Measurements from ENCODE around the gene KCNK5. TPM values are rescaled to one million over a fixed set of nuclear protein-coding genes. Genes with fewer than 3 reads are reported as not detected.

The KCNK5 gene
- total RNA-seq, 2 donors from 2014 or later = 26.9 to 39.6 TPM

DNA sequence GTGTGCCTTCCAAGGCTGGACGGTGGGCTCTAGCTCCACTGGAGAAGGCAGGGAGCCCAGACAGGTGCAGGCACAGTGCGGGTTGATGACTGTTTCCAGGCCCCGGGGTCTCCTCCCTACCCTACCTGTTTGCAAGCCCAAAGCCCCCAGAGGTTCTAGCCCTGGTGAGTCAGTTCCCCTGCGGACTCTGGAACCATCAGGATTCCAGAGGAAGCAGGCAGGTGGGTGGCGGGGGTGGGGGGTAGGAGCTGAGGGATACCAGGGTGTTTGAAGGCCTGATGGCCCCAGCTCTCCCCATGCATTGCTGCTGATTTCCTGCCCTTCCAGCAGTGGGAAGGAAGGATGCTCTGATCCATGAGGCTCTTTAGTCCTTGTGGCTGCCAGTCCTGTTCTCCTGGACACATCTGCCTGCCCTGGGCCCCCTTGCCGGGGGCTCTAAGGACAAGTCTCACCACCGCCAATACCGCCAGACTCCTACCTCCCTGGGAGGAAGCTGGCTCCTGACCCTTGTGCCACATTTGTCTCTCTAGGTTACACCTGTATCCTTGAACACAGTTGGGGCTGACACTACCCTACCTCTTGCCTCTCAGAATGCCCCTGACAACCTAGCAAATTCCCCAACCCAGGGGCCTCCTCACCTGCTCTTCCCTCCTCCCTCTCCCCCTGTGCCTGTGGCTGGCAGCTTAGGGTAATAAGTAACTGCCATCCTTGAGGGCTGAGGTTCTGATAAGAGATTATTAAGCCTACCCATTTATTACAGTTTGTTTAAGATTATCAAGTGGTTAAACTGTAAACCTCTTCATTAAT is 21.7 kb downstream of the KCNK5 start:
- Histone ChIP-seq H3K4me3 (no peak overlapping the region), H3K36me3 (no peaks in the 10 kb centered on the region), H3K27me3 (no peaks in the 10 kb centered on the region), H3K27ac (no peak overlapping the region), H3K4me1 (peaks cover 35% of the 10 kb centered on the region), H3K9me3 (no peaks in the 10 kb centered on the region), H3K9ac (ENCODE audit: low read depth in 2 of 2, low read length in 2 of 2) (peak overlapping the region in 1 of 2 donors; percentile 48)
- no peak for DNase-seq
- TF ChIP-seq, protein P1, sequence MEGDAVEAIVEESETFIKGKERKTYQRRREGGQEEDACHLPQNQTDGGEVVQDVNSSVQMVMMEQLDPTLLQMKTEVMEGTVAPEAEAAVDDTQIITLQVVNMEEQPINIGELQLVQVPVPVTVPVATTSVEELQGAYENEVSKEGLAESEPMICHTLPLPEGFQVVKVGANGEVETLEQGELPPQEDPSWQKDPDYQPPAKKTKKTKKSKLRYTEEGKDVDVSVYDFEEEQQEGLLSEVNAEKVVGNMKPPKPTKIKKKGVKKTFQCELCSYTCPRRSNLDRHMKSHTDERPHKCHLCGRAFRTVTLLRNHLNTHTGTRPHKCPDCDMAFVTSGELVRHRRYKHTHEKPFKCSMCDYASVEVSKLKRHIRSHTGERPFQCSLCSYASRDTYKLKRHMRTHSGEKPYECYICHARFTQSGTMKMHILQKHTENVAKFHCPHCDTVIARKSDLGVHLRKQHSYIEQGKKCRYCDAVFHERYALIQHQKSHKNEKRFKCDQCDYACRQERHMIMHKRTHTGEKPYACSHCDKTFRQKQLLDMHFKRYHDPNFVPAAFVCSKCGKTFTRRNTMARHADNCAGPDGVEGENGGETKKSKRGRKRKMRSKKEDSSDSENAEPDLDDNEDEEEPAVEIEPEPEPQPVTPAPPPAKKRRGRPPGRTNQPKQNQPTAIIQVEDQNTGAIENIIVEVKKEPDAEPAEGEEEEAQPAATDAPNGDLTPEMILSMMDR (IDR thresholded peaks at IDR 0.05) = no peak
- intact Hi-C loops (cut with DNase I) = no loop called here

DNA sequence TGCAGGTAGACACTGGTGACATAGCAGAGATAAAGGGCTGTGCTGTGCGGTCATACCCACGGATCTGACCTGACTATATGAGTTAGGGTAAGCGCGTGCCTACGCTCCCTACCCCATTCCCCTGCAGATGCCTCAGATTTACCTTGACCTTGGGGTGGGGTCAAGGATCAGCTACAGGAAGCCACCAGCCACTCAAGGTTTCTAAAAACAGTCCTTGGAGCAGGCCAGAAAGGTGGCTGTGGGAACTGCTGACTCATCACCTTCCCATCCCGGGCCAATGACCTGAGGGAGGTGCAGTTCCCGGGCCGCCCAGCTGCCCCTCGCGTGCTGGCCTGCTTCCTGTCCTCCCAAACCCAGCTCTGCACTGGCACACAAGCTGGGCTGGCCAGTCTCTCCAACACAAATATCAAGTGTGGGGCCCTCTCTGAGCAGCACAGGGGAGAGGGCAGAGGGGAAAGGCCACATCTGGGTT is 23.0 kb downstream of the KCNK5 start:
- Histone ChIP-seq H3K4me1 (peaks cover 35% of the 10 kb centered on the region), H3K27ac (no peak overlapping the region), H3K4me3 (no peak overlapping the region), H3K9me3 (no peaks in the 10 kb centered on the region), H3K36me3 (no peaks in the 10 kb centered on the region), H3K9ac (ENCODE audit: low read depth in 2 of 2, low read length in 2 of 2) (no peak overlapping the region), H3K27me3 (no peaks in the 10 kb centered on the region)
- intact Hi-C loops (cut with DNase I) = no loop called here
- TF ChIP-seq, protein P1 (IDR thresholded peaks at IDR 0.05) = no peak
- DNase-seq = no peak

DNA sequence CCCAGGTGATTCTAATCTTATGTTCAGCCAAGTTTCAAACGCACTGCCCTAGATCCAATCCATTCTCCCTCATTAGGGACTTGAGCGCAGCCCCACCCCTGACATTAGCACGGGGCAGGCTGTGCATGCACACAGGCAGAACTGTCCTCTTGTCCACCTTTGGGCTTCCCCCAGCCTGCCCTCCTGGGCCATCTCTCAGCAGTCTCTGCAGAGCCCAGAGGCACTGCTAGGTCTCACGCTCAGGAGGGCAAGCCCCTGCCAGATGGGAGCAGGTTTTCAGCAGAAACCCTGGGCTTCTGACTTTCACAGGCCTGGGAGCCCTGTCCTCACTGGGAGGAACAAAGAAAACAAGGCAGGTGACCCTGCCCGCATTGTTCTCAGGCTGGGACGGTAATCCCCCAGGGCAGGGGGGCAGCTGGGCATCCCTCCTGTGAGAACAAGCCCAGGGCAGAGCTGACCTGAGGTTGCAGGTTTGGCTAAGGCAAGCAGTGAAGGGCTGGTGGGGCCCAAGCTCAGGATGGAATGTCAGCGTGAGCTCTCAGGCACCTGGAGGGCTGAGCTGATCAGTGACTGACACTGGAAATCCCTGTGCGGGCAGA is 24.5 kb downstream of the KCNK5 start:
- Histone ChIP-seq H3K9me3 (no peaks in the 10 kb centered on the region), H3K36me3 (no peaks in the 10 kb centered on the region), H3K27me3 (no peaks in the 10 kb centered on the region), H3K27ac (peak overlapping the region; percentile 82), H3K9ac (ENCODE audit: low read depth in 2 of 2, low read length in 2 of 2) (peak overlapping the region in 1 of 2 donors; percentile 66), H3K4me3 (no peak overlapping the region), H3K4me1 (peaks cover 34% of the 10 kb centered on the region)
- TF ChIP-seq, protein P1 (IDR thresholded peaks at IDR 0.05) = no peak
- DNase-seq = no peak
- intact Hi-C loops (cut with DNase I) = no loop called here

DNA sequence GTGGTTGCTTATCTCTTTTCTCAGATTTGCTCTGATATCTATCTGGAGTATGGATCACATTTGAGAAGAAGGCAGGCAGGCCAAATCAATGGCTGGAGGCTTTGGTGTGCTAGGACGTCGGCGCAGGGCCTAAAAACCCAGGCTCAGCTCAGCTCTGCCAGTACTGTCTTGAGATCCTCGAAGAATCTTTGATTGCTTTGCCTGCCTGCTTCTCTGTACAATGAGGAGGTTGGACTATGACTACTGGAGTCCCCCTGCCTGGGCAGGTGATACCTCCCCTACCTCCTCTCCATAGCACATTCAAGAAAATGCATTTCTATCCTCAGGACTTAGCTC is 25.1 kb downstream of the KCNK5 start:
- H3K36me3 ChIP-seq = no peaks in the 10 kb centered on the region
- H3K9ac ChIP-seq (ENCODE audit: low read depth in 2 of 2, low read length in 2 of 2) = peak overlapping the region in 1 of 2 donors; percentile 66
- intact Hi-C loops (cut with DNase I) = no loop called here
- no peak overlapping the region for H3K4me3 ChIP-seq
- no peaks in the 10 kb centered on the region for H3K9me3 ChIP-seq
- H3K27me3 ChIP-seq = no peaks in the 10 kb centered on the region
- peaks cover 28% of the 10 kb centered on the region for H3K4me1 ChIP-seq
- H3K27ac ChIP-seq = peak overlapping the region; percentile 82
- TF ChIP-seq, protein P1 (IDR thresholded peaks at IDR 0.05) = no peak
- DNase-seq = no peak

DNA sequence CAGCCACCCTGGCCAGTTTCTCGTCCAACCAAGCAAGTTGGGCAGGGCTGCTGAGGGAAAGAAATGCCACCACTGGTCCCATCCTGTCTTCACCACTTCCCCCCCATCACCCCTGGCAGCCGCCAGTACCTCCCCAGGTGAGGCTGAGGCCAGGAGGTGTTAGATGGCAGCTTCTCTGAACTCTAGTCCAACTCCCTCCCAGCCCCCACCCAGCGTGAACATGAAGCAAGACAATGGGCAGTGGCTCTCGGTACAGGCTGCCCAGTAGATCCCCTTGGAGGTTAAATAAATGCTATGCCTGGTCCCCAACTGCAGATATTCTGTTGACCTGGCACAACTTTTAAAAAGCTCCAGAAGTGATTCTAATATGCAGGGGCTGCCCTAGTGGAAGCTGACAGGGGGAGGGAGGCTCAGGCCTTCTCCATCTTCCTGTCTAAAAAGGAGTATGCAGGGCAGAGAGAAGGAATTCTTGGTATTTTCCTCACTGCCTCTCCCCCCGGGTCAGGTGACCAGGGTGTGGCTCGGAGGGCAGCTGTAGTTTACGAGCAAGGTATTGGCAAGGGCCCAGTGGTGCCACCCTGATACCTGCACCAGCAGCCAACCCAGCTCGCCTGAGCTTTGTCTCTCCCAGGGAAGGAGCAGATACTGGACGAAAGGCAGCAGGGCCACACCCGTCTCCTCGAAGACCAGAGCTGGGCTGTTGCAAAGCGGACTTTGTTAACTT is 25.7 kb downstream of the KCNK5 start:
- H3K27ac ChIP-seq = peak overlapping the region; percentile 82
- H3K27me3 ChIP-seq = no peaks in the 10 kb centered on the region
- TF ChIP-seq, protein P1 (IDR thresholded peaks at IDR 0.05) = no peak
- H3K4me3 ChIP-seq = no peak overlapping the region
- peak; percentile 97 for DNase-seq
- H3K9ac ChIP-seq (ENCODE audit: low read depth in 2 of 2, low read length in 2 of 2) = peak overlapping the region in 1 of 2 donors; percentile 66
- H3K4me1 ChIP-seq = peaks cover 28% of the 10 kb centered on the region
- no peaks in the 10 kb centered on the region for H3K36me3 ChIP-seq
- no peaks in the 10 kb centered on the region for H3K9me3 ChIP-seq
- intact Hi-C loops (cut with DNase I) = no loop called here
